Kidney capillary endothelial cell (primary cell): ENCODE measurements around the gene ATP5F1D.
A peak's percentile ranks its signal among the peaks of the same experiment; 100 is the strongest.
"Not testable (repeated sequence)": the region's sequence is repeated elsewhere in the genome, so short reads cannot be mapped to it uniquely, and the experiment has no call there.

ENCODE experiments used
- DNase-seq: peaks from one replicate; pipeline ENCODE4 v3.0.0-alpha.2; 2018; ENCODE audit warnings: low spot score

The ATP5F1D gene

GRCh38 chr19:1233115-1233667, 8.4 kb upstream of the ATP5F1D start:
- DNase-seq = no peak

- no peak for DNase-seq
Measured at GRCh38 chr19:1234051-1234954, 7.2 kb upstream of the ATP5F1D start.

GRCh38 chr19:1234955-1235380, 6.6 kb upstream of the ATP5F1D start:
- no peak for DNase-seq

DNA sequence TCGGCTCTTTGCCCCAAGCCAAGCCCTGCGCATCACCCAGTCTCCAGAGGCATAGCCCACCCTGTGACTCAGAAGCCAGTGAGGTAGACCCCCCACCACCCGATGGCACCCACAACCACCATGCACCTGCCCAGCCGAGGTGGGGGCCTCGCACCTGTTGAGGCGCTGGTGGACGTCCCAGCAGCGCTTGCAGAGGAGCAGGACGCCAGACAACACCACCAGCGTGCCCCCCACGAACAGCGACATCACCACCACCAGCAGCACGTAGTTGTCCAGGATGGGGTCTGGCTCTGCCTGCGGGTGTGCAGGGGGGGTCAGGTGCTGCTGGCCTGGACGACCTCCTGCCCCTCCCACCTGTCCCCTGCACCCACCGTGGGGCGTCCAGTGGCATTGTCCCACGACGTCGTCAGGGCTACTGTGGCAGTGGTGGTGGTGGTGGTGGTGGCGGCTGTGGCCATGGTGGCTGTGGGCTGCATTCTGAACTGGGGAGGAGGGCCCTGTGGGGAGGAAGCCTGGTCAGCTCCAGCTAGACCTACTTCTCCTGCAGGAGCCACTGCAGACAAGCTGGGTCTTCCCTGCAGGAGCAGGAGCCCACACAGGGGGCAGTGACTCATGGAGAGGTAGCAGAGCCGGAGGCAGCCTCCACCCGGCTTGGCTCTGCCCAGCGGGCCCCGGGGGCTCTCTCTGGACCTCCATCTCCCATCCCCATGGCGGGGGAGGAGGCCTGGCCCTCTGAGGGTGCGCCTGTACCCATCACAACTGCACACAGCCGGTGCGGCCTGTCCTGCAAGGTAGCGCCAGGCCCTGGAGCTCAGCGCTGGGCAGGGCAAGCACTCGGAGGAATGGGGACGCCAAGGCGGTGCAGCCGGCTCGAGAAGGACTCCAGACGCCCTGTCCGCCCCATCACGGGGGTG, 5.7 kb upstream of the ATP5F1D start:
- no peak for DNase-seq

GRCh38 chr19:1236576-1236975, 5.0 kb upstream of the ATP5F1D start:
- no peak for DNase-seq

DNA sequence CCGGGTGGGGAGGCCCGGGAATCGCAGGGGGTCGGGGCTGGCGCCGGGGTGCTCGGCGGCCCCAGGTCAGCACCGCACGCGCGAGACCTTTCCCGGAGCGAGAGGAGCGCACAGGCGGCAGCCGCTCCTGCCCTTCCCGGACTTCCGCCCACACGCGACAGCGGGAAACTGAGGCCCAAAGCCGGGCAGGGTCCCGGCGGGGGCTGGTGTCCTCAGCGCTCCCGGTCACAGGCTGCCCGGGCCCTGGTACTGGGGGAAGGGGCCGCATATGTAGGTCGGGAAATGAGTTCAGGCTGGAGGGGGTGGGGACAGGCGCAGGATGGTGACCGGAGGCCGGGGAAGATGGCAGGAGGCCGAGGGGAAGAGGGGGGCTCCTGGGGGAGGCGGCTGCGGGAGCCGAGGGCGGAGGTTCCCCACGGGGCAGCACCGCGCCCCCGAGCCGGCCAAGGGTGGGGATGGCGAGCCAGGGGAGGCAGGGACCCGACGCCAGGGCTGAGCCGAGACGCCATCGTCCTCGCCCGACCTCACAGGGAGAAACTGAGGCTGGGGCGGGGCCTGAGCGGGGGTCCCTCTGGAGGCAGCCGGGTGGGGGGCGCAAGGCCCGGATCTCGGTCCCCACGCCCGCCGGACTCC, 4.4 kb upstream of the ATP5F1D start:
- DNase-seq = no peak

DNA sequence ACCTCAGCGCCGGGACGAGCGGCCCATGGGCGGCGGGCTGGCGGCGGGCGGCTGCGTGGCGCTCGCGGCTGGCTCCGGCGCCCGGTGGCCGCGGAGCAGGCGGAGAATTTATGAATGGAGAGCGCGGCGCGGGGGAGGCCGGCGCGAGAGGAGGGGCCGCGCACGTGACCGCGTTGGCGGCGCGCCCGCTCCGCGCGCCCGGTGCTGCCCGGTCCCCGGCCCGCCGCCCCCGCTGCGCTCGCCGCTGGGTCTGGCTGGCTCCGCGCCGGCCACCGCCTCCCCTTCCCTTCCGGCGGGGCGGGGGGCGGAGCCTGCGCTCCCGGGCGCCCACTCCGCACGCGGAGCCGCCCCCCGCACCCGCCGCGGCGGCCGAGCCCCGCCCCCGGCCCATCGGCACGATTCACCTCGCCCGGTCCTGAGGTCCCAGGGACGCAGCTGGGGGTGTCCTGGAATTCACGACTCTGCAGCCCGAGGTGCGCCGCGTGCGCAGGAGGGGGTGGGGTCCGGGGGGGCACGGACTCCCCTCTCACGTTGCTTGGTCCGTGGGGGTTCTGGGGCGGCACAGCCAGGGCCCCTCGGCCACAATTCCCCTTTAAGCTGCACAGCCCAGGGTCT, 3.7 kb upstream of the ATP5F1D start, which contains the start of gene CBARP:
Gene CBARP, minus strand, starts transcription at position 252 of the 615 bp plus-strand sequence. CDS start 1,905 bp downstream, outside the sequence.
- no peak for DNase-seq

GRCh38 chr19:1238369-1239303, 2.9 kb upstream of the ATP5F1D start:
- DNase-seq = no peak

DNA sequence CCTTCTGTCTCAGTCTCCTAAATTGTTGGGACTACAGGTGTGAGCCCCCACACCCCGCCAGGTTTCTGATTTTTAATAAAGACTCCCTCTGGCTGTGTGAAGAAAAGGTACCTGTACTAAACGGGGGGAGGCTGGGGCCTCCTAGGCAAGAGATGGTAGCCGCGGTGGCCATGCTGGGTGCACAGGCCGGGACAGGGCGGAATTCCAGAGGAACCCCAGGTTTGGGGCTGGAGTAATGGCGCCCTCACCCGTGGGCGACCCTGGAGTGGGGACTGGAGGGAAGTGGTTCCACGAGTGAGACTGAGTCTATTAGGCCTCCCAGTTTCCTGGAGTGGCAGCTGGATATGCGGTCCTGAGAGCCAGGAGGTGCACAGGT, 2.1 kb upstream of the ATP5F1D start:
- no peak for DNase-seq

DNA sequence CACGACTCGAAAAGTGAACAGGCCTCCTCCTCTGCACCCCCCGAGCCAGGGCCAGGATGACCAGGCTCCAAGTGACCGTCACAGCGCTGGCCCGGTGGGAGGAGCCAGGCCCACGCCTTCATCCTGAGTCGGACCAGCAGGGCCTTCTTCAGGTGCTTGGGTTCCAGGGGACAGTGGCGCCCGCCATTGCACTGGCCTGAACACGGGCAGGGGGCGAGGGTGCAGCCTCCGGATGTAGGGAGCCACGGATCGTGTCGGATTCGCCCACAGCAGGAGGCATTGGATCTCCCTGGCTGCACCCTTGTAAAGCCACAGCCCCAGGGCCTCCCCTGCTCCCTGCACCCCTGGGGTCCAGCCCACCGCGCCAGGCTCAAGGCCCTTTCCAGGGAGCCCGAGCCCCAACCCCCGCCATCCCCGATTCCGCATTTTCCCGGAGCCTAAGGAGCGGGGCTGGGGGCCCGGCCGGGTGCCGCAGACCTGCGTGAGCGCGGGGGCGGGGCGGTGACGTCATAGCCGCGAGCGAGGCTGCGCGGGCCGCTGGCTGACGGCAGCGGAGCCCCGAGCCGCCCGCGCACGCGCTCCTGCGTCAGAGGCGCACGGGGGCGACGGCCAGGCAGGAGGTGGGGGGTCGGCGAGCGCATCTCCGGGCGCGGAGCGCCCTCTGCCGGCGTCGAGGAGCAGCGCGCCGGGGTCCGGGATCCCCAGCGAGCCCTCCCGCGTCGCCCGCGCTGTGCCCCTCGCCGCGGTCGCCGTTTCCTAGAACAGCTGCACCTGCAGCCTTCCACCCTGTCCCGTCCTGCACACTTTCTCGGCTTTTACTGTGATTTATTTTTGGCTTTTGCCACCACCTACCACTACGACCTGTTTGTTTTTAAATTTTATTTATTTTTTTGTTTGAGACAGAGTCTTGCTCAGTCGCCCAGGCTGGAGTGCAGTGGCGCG, 1.5 kb upstream of the ATP5F1D start:
- DNase-seq = peak; percentile 87

GRCh38 chr19:1240925-1241324, 626 bp upstream of the ATP5F1D start:
- DNase-seq = no peak

DNA sequence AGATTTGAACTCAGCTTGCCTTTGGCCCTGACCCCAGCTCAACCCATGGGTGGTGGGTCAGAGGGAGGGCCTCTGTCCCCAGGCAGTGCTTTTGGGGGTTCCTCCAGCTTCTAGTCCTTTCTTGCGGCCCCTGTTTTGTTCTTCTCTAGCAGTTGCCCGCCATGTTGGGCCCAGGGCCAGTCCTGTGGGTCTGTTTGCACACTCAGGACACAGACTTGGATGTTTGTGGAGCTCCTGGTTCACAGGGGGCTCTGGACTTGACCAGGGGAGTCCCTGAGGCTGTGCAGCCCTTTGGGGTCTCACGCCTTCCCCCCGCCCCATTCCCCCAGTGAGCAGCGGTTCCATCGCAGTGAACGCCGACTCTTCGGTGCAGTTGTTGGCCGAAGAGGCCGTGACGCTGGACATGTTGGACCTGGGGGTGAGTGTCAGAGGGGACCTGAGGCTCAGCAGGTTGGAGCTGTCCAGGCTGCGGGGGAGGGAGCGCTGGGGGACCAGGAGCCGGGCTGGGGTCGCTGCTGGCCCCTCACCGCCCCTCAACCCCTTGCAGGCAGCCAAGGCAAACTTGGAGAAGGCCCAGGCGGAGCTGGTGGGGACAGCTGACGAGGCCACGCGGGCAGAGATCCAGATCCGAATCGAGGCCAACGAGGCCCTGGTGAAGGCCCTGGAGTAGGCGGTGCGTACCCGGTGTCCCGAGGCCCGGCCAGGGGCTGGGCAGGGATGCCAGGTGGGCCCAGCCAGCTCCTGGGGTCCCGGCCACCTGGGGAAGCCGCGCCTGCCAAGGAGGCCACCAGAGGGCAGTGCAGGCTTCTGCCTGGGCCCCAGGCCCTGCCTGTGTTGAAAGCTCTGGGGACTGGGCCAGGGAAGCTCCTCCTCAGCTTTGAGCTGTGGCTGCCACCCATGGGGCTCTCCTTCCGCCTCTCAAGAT, 2.5 kb downstream of the ATP5F1D start:
- no peak for DNase-seq

DNA sequence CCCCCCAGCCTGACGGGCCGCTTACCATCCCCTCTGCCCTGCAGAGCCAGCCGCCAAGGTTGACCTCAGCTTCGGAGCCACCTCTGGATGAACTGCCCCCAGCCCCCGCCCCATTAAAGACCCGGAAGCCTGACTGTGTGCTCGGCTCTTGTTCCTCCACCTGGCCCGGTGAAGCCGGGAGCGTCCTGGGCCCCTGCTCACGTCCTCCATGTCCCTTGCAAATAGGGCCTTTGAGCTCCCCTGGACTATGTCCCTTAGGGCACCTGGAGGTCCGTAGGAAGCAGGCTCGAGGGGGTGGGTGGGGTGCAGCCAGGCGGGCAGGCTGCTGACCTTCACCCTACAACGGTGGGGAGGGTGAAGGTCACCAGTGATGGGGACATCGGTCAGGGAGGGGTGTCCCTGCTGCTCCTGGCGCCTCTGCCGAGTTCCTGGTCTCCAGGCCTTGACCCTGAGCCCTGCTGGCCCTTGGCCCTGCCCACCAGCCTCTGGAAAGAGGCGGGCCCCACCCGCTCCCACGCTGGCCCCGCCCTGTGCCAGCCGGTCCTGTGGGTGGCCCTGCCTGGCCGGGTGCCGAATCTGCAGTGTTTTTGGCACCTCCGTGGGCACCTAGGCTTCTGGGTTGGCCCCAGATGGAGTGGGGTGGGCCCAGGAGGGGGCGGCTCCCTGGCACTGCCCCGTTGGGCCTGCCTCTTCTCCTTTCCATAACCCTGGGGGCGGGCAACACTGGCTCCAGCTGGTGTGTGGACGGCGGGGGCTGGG, 3.3 kb downstream of the ATP5F1D start:
- DNase-seq = no peak

- no peak for DNase-seq
Measured at GRCh38 chr19:1245494-1246264, 4.1 kb downstream of the ATP5F1D start.

GRCh38 chr19:1246265-1247087, 4.9 kb downstream of the ATP5F1D start:
- DNase-seq = not testable (repeated sequence)

GRCh38 chr19:1247748-1248138, 6.2 kb downstream of the ATP5F1D start:
- DNase-seq = no peak
